Peyer's patch (tissue), 4 donors: ENCODE results near the gene CLDN10.

Source experiments
- CTCF ChIP-seq, 6 experiments: fragments of 450-650 bp in 4 of 6; fragments of 200-600 bp in 2 of 6; sonication (generic) in 1 of 6; IDR thresholded peaks; one replicate each; pipeline ENCODE4 v1.5.1; 2017 to 2019; ENCODE audit warnings: antibody characterized with exemption in 6 of 6, mild to moderate bottlenecking in 3 of 6, moderate library complexity in 1 of 6
- POLR2A ChIP-seq, 2 donors: fragments of 450-650 bp; IDR thresholded peaks; one replicate each; pipeline ENCODE4 v1.5.1; 2017; ENCODE audit warnings: antibody characterized with exemption in 2 of 2, mild to moderate bottlenecking in 2 of 2, moderate library complexity in 2 of 2

GRCh38 chr13:95552208-95552538 lies 347 bp upstream of the CLDN10 start:
- TF ChIP-seq CTCF (IDR thresholded peaks at IDR 0.05) (no peak), POLR2A (IDR thresholded peaks at IDR 0.05) (no peak)
